HT-29 (cell line): Measurements from ENCODE around the gene PARS2. TPM values are rescaled to one million over a fixed set of nuclear protein-coding genes. Genes with fewer than 3 reads are reported as not detected.

Source experiments
- DNase-seq: peaks from one replicate; pipeline ENCODE4 v3.0.0-alpha.2; 2015; ENCODE audit warnings: low spot score
- total RNA-seq: library from RNA; depleted of rRNA; stranded (reverse); fragments of >200 nt; shearing (Covaris generic); gene quantifications from 2 replicates; pipeline ENCODE4 v1.2.3, GENCODE V29; 2014

The PARS2 gene
- total RNA-seq, 1 experiment from 2014 or later: 6.4 TPM

DNA sequence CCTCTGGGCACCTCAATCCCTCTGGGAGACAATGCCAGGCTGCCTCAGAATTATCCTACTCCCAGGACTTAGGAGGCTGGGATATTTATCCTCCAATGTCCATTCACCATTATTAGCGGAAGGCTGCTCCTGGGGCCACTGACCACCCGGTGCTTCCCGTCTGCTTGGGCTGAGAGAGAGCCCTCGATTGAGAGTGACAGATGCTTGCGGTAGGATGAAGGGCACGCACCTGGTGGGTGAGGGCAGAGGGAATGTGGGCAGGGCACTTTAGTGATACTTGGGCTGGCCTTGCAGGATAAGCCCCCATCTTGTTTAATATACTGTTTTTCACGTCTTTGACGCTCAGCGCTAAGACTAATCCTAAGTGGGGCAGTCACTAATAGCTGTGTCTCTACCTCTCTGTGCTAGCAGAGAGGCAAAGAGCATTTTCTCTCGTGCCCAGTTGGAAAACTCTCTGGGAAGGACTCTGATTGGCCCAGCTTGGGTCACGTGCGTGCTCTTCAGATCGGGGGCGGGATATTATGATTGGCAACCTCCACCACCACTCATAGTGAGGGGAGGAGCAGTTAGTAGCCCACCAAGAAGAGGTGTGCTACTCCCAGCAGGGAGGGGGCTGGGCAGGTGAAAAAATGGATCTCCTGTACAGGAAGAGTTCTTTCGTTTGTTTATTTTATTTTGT lies 10.6 kb upstream of the PARS2 start:
- peak; percentile 36 for DNase-seq

DNA sequence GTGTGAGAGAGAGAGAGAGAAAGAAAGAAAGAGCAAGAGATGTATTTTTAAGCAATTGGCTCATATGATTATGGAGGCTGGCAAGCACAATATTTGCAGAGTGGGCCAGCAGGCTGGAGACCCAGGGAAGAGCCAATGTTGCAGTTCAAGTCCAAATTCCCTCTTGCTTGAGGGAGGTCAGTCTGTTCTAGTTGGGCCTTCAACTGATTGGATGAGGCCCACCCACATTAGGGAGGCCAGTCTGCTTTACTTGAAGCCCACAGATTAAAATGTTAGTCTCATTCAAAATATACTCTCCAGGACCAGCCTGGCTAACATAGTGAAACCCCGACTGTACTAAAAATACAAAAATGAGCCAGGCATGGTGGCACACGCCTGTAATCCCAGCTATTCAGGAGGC lies 8.6 kb upstream of the PARS2 start:
- DNase-seq: no peak

DNA sequence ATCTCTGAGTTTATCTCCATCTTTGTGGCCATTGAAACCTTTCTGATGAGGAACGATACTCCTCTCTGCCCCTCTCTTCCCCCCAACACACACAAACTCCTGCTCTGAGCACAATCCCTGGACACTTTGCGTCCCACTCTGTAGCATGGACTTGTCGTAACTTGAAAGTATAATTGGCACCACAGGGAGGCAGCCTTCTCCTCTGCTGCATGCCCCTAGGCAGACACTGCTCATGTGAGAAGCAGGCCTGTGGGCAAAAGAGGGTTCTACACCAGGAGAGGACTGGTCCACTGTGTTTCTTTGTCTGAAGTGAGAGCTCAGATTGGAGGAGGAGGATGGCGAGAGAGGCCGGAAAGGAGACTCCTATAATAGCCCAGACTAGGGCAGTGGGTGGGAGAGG lies 3.8 kb upstream of the PARS2 start:
- peak; percentile 36 for DNase-seq

DNA sequence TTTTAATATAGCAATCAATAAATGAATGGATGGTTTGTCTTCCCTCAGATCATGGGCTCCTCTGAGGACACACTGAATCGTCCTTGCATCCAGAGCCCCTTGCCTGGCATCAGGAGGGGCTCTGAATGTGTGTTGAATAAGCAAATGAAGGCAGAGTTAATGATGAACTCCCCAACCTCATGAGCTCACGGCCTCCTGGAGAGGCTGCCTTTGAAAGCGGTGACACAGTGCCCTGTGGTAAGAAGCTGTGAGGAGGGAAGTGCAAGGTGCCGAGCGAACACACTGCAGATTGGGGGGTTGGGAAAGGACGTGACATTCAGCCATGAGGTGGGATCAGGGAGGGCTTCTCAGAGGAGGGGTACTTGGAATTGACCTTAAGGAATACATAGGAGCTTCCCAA lies 3.2 kb upstream of the PARS2 start:
- no peak for DNase-seq

DNA sequence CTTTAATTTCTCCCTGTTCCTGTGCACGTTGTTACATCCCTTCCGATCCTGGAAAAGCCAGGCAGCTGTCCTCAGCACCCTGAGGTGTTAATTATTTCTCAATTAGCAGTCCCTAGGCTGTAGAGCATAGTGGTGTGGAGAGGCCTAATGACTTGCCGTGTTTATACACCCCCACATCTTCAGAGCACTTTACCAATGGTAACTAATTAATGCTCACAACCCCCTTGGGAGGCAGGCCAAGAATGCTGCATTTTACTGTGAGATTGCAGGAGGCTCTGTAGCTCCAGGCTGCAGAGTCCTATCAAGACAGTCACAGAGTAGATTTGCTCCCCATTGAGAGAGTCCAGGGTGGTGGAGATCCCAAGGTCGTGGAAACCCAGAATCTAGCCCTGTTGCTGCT lies 2.4 kb upstream of the PARS2 start:
- no peak for DNase-seq

DNA sequence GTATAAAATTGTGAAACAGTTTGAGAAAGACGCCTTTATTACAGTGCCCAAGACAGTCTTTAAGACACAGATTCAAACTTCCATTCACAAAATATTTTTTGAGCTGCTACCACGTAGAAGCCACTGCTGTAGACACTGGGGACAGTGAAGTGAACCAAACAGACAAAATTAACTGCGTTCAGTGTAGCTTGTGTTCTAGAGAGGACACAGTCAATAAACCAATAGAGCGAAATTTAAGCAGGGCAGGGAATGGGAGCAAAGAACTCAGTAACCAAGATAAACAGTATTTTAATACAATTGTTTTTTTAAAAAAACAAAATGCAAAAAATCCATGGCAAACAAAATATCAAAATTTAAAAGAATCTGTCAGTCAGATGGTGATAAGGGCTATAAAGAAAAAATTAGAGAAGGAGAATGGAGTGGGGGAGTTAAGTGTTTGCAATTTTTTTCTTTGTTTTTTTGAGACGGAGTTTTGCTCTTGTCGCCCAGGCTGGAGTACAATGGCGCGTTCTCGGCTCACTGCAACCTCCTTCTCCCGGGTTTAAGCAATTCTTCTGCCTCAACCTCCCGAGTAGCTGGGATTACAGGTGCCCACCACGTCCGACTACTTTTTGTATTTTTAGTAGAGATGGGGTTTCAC lies 719 bp upstream of the PARS2 start:
- DNase-seq: no peak

DNA sequence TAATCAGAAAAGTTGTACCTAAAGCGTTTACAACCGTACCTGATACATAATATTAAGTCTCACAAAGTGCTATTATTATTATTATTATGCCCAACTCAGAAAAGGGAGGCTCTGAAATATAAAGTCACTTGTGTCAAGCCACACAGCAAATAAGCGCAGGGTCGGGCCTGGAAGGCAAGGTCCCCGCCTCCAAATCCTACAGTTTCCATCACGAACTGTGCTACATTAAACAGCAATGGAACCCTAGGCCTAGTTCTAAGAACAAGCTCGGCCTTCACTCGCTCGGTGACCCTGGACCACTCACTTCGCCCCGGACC lies 549 bp downstream of the PARS2 start:
- no peak for DNase-seq

DNA sequence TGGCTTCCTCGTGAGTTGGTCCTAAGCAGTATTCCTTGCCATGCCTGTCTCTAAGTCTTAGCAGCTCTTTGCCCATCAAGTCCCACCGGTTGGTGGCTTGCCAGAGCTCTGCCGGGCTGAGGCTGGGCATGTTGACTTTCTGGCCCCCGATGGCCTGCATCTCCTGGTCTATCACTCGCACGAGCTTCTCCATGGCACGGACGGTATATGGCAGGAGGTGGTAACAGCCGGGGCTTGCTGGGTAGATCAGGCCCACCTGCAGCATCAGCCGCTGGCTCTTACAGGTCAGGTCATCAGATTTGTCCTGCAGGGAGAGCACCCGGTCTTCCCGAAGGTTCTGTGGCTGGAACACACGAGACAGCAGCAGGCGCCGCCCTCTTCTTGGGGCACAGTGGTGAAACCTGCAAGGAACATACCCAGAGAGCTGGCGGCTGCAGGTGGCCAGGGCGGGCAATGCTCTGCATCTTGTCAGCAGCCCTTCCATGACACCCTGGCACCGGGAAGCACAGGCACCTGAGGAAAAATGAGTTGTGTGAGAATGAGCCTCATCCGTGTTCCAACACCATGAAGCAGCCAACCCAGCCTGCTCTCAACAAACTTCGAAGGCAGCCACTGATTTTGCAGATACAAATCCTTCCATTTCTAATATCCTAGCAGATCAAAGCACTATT lies 5.5 kb downstream of the PARS2 start:
- no peak for DNase-seq

DNA sequence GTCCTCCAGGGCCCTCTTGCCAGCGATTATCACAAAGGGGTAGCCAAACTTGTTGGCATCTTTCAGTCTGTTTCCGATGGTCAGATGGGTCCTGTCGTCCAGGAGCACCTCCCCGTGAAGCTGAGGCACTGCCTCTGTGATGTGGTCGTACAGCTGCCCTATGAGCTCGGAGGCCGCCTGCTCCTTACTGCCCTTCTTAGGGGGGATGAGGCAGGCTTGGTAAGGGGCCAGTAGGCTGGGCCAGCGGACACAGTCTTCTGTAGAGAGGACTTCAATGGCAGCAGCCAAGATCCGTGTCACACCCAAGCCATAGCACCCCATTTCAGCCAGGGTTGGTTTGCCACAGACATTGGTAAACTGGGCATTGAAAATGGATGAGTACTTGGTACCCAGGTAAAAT lies 6.5 kb downstream of the PARS2 start:
- no peak for DNase-seq

DNA sequence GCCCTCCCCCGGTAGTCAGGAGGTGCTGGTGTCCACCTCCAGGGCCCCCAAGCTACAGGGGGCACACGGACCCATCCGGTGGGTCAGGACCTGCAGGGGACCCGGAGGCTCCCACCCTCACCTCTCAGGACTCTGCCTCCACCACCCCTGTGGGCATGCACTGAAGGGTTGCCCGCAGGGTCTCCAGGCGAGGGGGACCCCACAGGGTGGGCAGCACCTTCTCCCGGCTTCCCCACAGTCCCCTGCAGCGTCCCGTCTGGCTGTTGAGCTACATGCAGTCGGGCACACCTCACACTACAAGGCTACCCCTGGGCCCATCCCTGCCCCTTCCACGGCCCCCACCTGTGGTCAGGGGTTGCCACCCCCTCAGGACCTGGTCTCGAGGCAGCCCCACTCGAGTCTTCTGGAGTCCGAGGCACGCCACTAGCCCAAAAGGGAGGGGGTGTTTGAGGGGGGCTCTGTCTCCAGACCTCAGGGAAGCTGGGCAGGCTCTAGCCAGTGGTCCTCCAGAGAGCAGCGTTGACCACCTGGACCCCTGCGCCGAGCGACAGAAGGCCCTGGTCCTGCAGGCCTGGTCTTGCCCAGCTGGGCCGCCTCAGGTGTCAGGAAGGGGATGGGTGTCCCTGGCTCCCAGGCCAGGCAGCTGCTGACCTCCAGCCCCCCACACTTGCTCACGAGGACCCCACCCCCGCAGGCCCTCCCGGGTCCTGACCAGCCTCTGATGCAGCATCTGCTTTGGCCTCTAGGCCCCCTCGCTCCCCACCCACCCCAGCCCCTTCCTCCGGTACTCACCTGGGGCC lies 9.6 kb downstream of the PARS2 start:
- no peak for DNase-seq

DNA sequence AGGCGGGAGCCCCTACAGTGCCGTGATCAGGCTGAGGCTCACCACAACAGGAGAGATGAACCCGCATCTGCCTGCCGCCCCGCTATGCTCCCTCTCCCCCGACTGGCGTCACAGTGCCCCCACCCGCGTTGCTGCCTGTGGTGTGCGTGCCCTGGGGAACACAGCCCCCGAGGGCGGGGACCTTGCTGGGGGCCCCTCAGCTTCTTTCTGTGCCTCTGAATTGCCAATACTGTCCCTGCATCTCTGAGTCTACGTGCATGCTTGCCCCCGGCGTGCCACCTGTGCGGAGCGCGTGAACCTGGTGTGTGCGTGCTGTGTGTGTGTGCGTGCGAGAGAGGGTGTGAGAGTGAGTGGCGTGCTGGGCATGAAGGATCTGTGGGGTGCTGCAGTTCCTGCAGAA lies 10.3 kb downstream of the PARS2 start:
- DNase-seq: no peak

DNA sequence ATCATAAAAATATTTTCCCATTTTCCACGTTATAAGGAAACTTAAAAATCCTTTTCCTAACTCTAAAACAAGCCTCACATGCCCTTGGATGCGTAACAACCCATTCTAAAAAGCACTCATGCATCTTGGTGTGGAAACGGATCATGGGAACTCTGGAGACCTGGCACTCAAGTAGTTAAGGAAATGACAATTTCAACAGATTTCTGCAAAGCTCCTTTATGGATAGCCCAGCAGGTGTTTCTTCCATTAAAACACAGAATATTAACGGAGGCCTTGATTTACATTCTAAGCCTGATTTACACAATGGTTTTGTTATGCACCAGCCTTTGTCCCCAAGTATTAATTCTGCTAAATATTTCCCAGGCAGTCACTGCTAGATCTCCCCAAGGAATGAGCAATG lies 12.9 kb downstream of the PARS2 start:
- DNase-seq: no peak

DNA sequence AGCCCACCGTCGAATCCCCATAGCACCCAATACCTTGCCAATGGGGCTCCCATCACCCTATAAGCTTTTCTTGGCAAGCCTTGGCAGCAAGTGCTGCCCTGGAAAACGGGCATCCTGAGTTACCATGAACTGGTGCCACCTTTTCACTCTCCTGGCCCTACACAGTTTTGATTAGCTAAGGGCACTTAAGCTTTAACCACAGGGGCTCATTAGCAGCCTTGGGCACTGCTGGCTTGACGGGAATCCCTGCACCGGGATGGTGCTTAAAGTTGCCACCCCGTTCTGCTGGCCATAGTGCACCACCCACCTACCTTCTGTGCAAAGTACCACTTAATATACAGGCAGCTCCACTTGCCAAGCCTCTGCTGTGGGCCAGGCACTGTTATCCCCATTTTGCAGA lies 13.7 kb downstream of the PARS2 start:
- DNase-seq: no peak

DNA sequence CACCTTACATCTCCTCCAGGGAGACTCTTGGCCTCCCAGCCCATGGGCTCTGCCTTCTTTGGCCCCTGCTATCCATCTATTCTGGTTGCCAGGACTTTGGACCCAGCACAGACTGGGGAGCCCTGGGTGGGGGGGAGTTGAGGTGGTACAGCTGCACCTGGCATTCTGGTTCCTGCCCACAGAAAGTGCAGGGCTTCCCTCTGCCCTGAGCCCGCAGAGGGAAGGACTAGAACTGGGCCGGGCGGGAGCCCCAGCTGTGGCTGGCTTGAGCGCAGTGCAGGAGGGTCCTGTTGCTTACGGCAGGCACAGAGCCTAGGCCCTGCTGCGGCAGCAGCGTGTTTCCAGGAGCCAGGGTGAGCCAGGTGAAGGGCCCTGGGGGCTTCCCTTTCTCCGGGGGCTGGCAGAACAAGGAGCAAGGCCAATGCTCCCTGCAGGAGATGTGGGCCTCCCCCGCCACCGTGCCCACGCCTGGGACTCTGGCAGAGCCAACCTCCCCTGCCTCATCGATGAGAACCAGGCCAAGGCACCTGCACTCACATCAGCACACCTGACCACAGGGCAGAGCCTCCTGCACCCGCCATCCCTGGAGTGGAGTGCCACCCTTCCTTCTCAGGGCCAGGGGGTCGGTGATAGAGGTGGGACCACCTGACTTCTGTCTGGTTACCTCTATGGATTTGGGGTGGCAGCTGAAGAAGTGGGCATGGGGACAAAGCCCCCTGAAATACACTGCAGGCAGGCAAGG lies 16.1 kb downstream of the PARS2 start:
- DNase-seq: no peak

DNA sequence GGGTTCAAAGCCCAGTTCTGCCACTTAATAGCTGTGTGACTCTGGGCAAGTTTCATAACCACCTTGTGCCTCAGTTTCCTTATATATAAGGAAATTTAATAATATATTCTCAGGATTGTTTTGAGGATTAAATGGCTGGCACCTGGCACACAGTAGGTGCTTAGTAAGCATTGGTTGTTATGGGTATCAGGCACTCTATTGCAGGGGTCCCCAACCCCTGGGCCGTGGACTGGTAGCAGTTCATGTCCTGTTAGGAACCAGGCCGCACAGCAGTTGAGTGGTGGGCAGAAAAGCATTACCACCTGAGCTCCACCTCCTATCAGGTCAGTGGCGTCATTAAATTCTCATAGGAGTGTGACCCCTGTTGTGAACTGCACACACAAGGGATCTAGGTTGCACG lies 18.5 kb downstream of the PARS2 start:
- no peak for DNase-seq

DNA sequence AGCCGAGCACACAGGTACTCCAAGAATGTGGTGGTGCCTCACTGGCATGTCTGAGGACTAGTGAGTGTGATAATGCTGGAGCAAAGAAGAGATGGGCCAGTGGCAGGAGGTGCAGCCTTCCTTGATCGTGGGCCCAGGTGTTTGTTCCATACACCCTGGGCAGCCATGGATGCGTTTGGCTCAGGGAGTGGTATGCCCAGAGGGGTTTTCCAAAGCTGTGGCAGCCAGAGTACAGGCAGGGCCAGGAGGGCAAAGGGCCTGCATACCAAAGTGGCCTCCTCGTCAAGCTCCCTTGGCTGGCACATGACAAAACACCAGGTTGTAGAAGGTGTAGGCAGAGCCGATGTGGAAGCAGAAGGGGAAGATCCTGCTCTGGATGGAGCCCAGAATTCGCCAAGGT lies 19.0 kb downstream of the PARS2 start:
- DNase-seq: no peak

DNA sequence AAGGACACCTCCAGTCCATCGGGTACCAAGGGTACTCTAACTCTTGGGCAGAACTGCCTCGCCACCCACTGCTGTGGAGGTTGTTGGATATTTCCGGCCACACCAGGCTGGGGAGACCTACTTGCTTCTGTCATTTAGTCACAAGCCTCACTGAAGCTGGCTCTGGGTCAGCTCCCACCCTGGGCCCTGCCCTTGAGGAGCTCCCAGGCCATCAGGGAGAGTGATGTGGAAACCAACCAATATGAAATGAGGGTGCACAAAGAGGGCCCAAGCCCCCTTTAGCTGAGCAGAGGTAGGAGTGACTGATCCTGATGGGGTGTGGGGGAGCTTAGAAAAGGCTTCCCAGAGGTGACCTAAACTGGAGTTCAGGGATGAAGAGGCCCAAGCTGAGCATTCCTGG lies 19.6 kb downstream of the PARS2 start:
- DNase-seq: no peak

DNA sequence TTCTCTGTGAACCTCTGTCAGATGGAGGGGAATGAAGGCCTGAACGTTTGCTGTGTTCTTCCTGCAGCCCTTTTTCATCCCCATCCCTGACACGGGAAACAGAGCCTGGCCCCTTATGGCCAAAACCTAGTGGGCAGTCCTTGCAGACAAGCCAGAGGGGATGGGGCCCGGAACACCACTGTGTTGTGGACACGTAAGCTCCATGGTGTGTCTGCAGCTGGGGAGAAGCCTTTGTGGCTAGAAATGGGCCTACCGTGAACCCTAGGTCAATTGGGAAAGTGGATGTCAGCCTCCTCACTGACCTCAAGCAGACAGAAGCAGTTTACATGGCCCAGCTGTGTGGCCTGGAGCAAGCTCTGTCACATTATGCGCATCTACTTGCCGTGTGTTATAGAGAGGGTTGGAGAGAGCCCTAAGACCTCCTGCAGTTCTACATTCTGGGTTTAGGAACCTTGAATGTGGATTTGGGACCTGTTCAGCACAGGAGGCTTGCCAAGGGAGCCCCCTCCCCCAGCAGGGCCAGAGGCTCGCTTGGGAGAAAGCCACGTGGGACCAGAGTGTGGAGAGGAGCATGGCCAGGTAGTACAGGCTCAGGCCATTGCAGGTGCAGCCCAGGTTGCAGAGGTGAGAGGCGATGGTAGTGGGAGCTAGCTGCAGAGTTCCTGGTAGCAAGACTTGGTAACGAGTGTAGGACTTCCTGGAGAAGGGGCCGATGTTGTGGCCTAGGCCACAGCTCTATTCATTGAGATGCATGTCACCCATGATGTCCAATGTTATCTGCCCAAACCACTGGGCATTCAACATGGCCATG lies 20.7 kb downstream of the PARS2 start:
- no peak for DNase-seq

DNA sequence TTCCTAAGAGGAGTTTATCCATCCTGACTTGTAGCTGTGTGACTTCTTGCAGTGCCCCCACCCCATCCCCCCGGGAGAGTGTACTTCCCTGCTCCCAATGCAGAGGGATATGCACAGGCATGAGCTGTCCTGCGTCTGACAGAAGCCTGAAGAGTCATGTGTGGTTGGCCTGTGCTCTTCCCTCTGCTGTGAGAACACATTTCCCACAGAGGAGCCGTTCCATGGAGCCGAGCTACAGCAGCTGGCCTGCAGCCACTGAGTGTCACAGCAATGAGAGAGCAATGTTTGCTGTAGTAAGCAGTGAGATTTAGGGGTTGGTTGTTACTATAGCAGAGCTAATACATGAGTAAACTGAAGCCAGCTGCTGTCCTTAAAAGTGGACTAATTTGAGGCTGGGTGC lies 22.0 kb downstream of the PARS2 start:
- DNase-seq: no peak

DNA sequence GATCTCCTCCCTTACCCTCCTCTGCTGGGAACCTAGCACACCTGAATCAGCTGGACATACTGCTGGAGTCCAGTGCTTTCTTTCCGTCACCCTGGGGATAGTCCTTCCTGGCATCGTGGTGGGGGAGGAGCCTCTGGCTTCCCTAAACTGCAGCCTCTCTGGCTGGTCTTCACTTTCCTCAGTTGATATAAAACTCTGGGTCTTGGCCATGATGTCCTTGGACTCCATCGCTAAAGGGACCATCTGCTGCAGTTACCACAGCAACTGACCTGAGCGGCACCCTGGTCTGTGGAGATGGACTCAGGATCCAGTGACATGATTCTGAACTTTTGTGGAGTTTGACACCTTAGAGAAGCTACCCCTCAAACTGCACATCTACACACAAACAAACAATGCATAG lies 22.8 kb downstream of the PARS2 start:
- DNase-seq: no peak

DNA sequence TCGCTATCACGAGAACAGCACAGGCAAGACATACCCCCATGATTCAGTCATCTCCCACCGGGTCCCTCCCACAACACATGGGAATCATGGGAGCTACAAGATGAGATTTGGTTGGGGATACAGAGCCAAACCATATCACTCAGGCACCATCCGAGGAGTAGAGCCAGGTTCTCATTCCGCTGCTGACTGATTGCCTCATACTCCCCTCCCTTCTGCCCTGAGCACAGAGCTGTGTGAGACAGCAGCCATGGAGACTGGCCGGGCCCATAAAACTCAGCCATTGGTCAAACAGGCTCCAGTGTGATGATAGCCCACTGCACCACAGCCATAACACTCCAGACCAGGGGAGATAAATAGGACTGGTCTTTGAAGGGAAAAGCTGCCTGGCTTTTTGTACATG lies 26.1 kb downstream of the PARS2 start:
- DNase-seq: no peak
